Measurements from ENCODE around the gene FOXB1. TPM values are rescaled to one million over a fixed set of nuclear protein-coding genes. Genes with fewer than 3 reads are reported as not detected.

Gene FOXB1
- total RNA-seq, 1 donor from 2014 or later = not detected

GRCh38 chr15:60049948-60050347 lies 45.8 kb downstream of the FOXB1 start:
- no peak for DNase-seq
- no peak for ATAC-seq
- Histone ChIP-seq H3K36me3 (no peaks in the 10 kb centered on the region), H3K27ac (no peak overlapping the region), H3K9me3 (peaks cover 18% of the 10 kb centered on the region), H3K27me3 (ENCODE audit: low read depth) (no peaks in the 10 kb centered on the region), H3K4me1 (no peaks in the 10 kb centered on the region), H3K4me3 (no peak overlapping the region)
- no peak for TF ChIP-seq CTCF (IDR thresholded peaks at IDR 0.05)
- intact Hi-C loops (cut with DNase I) = no loop called here

GRCh38 chr15:60052796-60053195 lies 48.7 kb downstream of the FOXB1 start:
- H3K9me3 ChIP-seq = peaks cover 18% of the 10 kb centered on the region
- H3K27me3 ChIP-seq (ENCODE audit: low read depth) = no peaks in the 10 kb centered on the region
- no peaks in the 10 kb centered on the region for H3K4me1 ChIP-seq
- no peak overlapping the region for H3K4me3 ChIP-seq
- DNase-seq (no peak), ATAC-seq (no peak)
- TF ChIP-seq CTCF (IDR thresholded peaks at IDR 0.05) = no peak
- H3K27ac ChIP-seq = no peak overlapping the region
- intact Hi-C loops (cut with DNase I) = no loop called here
- H3K36me3 ChIP-seq = no peaks in the 10 kb centered on the region

- H3K36me3 ChIP-seq = no peaks in the 10 kb centered on the region
- no peak for DNase-seq
- H3K4me1 ChIP-seq = no peaks in the 10 kb centered on the region
- ATAC-seq = no peak
- TF ChIP-seq CTCF (IDR thresholded peaks at IDR 0.05) = no peak
- no peaks in the 10 kb centered on the region for H3K27me3 ChIP-seq (ENCODE audit: low read depth)
- no peak overlapping the region for H3K4me3 ChIP-seq
- H3K27ac ChIP-seq = no peak overlapping the region
- intact Hi-C loops (cut with DNase I) = no loop called here
- H3K9me3 ChIP-seq = peaks cover 18% of the 10 kb centered on the region
These were observed 50.4 kb downstream of the FOXB1 start for GRCh38 chr15:60054472-60054871.

Data from lower lobe of right lung (tissue), 2 donors.